ENCODE data around the gene GATM. TPM values are rescaled to one million over a fixed set of nuclear protein-coding genes. Genes with fewer than 3 reads are reported as not detected.

The GATM gene
- total RNA-seq, 4 donors from 2014 or later: 334 to 564 (median 451) TPM

DNA sequence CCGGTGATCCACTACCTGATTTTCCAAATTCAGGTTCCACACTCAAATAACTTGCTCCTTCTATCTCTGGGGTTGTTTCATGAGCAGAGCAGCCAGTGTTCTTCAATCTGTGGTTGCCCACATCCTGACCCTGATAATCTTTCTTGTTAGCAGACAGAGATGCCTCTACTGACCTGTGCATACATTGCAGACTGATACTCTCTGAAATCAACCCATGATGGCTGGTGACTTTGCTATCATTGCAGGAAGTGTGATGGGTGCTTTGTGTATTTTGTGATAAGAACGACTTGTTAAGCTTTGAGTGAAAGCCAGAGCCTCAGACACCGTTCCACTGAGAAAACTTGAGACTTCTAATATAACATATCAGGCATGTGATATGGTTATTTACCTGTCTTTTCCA, 39.9 kb downstream of the GATM start:
- Histone ChIP-seq H3K9me3 (no peaks in the 10 kb centered on the region), H3K27ac (no peak overlapping the region), H3K36me3 (no peaks in the 10 kb centered on the region), H3K27me3 (no peaks in the 10 kb centered on the region), H3K4me3 (no peak overlapping the region), H3K4me1 (peaks cover 0 to 10% (median 0%) of the 10 kb centered on the region in 4 donors)
- DNase-seq (ENCODE audit: low spot score in 2 of 2): no peak
- TF ChIP-seq EP300 (IDR thresholded peaks at IDR 0.05) (no peak), POLR2A (IDR thresholded peaks at IDR 0.05) (no peak)
- 82 to 89% methylated on average over 3 of the region's 3 CpGs for WGBS, 2 donors

DNA sequence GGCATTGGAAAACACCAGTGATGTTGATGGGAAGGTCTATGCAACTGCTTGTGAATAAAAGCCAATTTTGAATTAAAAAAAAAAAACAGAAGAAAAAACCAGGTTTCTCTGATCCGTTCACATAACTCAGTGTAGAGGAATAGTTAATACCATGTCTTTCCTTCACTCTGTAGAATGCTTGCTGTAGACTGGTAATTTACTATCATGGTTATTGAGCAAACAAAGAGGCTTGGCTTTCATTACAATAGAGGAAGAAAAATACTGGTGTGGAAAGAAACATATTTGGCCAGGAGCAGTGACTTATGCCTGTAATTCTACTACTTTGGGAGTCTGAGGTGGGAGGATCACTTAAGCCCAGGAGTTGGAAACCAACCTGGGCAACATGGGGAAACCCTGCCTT, 41.1 kb downstream of the GATM start:
- H3K36me3 ChIP-seq: no peaks in the 10 kb centered on the region

GRCh38 chr15:45333550-45333949, 44.8 kb downstream of the GATM start:
- no peak overlapping the region for H3K4me3 ChIP-seq
- no peak for TF ChIP-seq EP300 (IDR thresholded peaks at IDR 0.05)
- TF ChIP-seq, protein P1, sequence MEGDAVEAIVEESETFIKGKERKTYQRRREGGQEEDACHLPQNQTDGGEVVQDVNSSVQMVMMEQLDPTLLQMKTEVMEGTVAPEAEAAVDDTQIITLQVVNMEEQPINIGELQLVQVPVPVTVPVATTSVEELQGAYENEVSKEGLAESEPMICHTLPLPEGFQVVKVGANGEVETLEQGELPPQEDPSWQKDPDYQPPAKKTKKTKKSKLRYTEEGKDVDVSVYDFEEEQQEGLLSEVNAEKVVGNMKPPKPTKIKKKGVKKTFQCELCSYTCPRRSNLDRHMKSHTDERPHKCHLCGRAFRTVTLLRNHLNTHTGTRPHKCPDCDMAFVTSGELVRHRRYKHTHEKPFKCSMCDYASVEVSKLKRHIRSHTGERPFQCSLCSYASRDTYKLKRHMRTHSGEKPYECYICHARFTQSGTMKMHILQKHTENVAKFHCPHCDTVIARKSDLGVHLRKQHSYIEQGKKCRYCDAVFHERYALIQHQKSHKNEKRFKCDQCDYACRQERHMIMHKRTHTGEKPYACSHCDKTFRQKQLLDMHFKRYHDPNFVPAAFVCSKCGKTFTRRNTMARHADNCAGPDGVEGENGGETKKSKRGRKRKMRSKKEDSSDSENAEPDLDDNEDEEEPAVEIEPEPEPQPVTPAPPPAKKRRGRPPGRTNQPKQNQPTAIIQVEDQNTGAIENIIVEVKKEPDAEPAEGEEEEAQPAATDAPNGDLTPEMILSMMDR (IDR thresholded peaks at IDR 0.05): no peak
- no peak for TF ChIP-seq POLR2A (IDR thresholded peaks at IDR 0.05)
- H3K4me1 ChIP-seq: peaks cover 0 to 12% (median 0%) of the 10 kb centered on the region in 4 donors
- peak in 1 of 2 donors; percentile 16 for DNase-seq (ENCODE audit: low spot score in 2 of 2)
- H3K9me3 ChIP-seq: no peaks in the 10 kb centered on the region
- no peak overlapping the region for H3K27ac ChIP-seq
- 7 to 22% methylated on average over 3 of the region's 3 CpGs for WGBS, 2 donors
- no peaks in the 10 kb centered on the region for H3K36me3 ChIP-seq
- no peaks in the 10 kb centered on the region for H3K27me3 ChIP-seq

More for the DNA sequence above, 41.1 kb downstream of the GATM start:
- no peak overlapping the region for H3K4me3 ChIP-seq
- TF ChIP-seq, protein P1 (IDR thresholded peaks at IDR 0.05): no peak
- no peak for TF ChIP-seq POLR2A (IDR thresholded peaks at IDR 0.05)
- TF ChIP-seq EP300 (IDR thresholded peaks at IDR 0.05): no peak
- DNase-seq (ENCODE audit: low spot score in 2 of 2): no peak
- H3K27me3 ChIP-seq: no peaks in the 10 kb centered on the region
- WGBS, 2 donors: 59 to 74% methylated on average over 1 of the region's 1 CpG
- no peaks in the 10 kb centered on the region for H3K9me3 ChIP-seq
- peaks cover 0 to 12% (median 0%) of the 10 kb centered on the region in 4 donors for H3K4me1 ChIP-seq
- H3K27ac ChIP-seq: no peak overlapping the region

- no peak for DNase-seq (ENCODE audit: low spot score in 2 of 2)
- Histone ChIP-seq H3K27me3 (no peaks in the 10 kb centered on the region), H3K27ac (no peak overlapping the region), H3K4me3 (no peak overlapping the region), H3K4me1 (peaks cover 0 to 12% (median 0%) of the 10 kb centered on the region in 4 donors), H3K36me3 (no peaks in the 10 kb centered on the region), H3K9me3 (no peaks in the 10 kb centered on the region)
- TF ChIP-seq POLR2A (IDR thresholded peaks at IDR 0.05) (no peak), EP300 (IDR thresholded peaks at IDR 0.05) (no peak)
- TF ChIP-seq, protein P1 (IDR thresholded peaks at IDR 0.05): no peak
- 91 to 92% methylated on average over 12 of the region's 12 CpGs for WGBS, 2 donors
Measured at GRCh38 chr15:45332694-45333093, 45.6 kb downstream of the GATM start.

- no peak for DNase-seq (ENCODE audit: low spot score in 2 of 2)
- Histone ChIP-seq H3K27ac (no peak overlapping the region), H3K27me3 (no peaks in the 10 kb centered on the region), H3K4me3 (no peak overlapping the region), H3K9me3 (no peaks in the 10 kb centered on the region), H3K36me3 (no peaks in the 10 kb centered on the region), H3K4me1 (peaks cover 0 to 12% (median 0%) of the 10 kb centered on the region in 4 donors)
- TF ChIP-seq POLR2A (IDR thresholded peaks at IDR 0.05): no peak
- TF ChIP-seq EP300 (IDR thresholded peaks at IDR 0.05): no peak
- TF ChIP-seq, protein P1 (IDR thresholded peaks at IDR 0.05): no peak
- WGBS, 2 donors: 60 to 72% methylated on average over 4 of the region's 4 CpGs
Measured at GRCh38 chr15:45331972-45332371, 46.4 kb downstream of the GATM start.

GRCh38 chr15:45328663-45329062, 49.7 kb downstream of the GATM start:
- no peak for DNase-seq (ENCODE audit: low spot score in 2 of 2)
- peaks cover 0 to 5% (median 0%) of the 10 kb centered on the region in 4 donors for H3K4me1 ChIP-seq
- no peak overlapping the region for H3K27ac ChIP-seq
- no peak for TF ChIP-seq POLR2A (IDR thresholded peaks at IDR 0.05)
- no peaks in the 10 kb centered on the region for H3K36me3 ChIP-seq
- no peaks in the 10 kb centered on the region for H3K9me3 ChIP-seq
- WGBS, 2 donors: 44 to 58% methylated on average over 2 of the region's 2 CpGs
- no peaks in the 10 kb centered on the region for H3K27me3 ChIP-seq
- no peak overlapping the region for H3K4me3 ChIP-seq
